IMR-90 (cell line): ENCODE results near the gene ACVR2B. TPM values are rescaled to one million over a fixed set of nuclear protein-coding genes. Genes with fewer than 3 reads are reported as not detected.

Experiments used
- ATAC-seq: fragments of 200-7000 bp; cut with Tn5 transposase; 2 replicates; pipeline ENCODE4 v1.9.1; 2020; ENCODE audit warnings: low read depth, mild to moderate bottlenecking, moderate library complexity
- BruUV-seq: library from RNA; stranded (reverse); fragments of 400-500 nt; replicated peaks from 2 replicates; lab custom pipeline; 2021; lab: Mats Ljungman, UMichigan
- CTCF ChIA-PET: fragments of 300-600 bp; formaldehyde crosslinking; extraction: SDS; loops from one replicate; lab custom pipeline; 2021; ENCODE audit warnings: antibody characterized with exemption; lab: Yijun Ruan, JAX
- POLR2A ChIA-PET: fragments of 300-600 bp; sonication (Branson Sonifier 250); formaldehyde crosslinking; loops from one replicate; lab custom pipeline; 2022; ENCODE audit warnings: antibody characterized with exemption; ENCODE audit not compliant: unreplicated experiment; lab: Charles Lee
- DNase-seq: peaks from one replicate; pipeline ENCODE4 v3.0.0; 2013
- H2AFZ ChIP-seq: replicated peaks from 2 replicates; pipeline ENCODE3; 2013; ENCODE audit warnings: low read length, mild to moderate bottlenecking; ENCODE audit not compliant: poor library complexity
- H2AK5ac ChIP-seq: 2 replicates; pipeline ENCODE4 v1.6.1; 2013; ENCODE audit warnings: low read depth, low read length, inconsistent platforms
- H2AK9ac ChIP-seq: replicated peaks from 2 replicates; pipeline ENCODE3; 2013; ENCODE audit warnings: mild to moderate bottlenecking, low read depth, low read length, moderate library complexity; ENCODE audit not compliant: poor library complexity
- H2BK120ac ChIP-seq: 2 replicates; pipeline ENCODE4 v1.6.1; 2013; ENCODE audit warnings: low read depth, low read length, inconsistent platforms
- H2BK15ac ChIP-seq: 3 replicates; pipeline ENCODE4 v1.6.1; 2013; ENCODE audit warnings: low read depth, low read length, inconsistent platforms
- H2BK20ac ChIP-seq: 2 replicates; pipeline ENCODE4 v1.6.1; 2013; ENCODE audit warnings: low read depth, mild to moderate bottlenecking, inconsistent platforms, low read length, moderate library complexity
- H2BK5ac ChIP-seq: 2 replicates; pipeline ENCODE4 v1.6.1; 2013; ENCODE audit warnings: mild to moderate bottlenecking, low read depth, low read length, inconsistent platforms; ENCODE audit not compliant: poor library complexity, severe bottlenecking
- H3K14ac ChIP-seq: replicated peaks from 2 replicates; pipeline ENCODE4 v1.6.1; 2013; ENCODE audit warnings: low read depth, low read length, inconsistent platforms
- H3K18ac ChIP-seq: 2 replicates; pipeline ENCODE4 v1.6.1; 2013; ENCODE audit warnings: low read depth, low read length, control low read depth
- H3K23ac ChIP-seq: 2 replicates; pipeline ENCODE4 v1.6.1; 2013; ENCODE audit warnings: low read depth, low read length, inconsistent platforms
- H3K27ac ChIP-seq: 2 replicates; pipeline ENCODE4 v1.5.1; 2013; ENCODE audit warnings: mild to moderate bottlenecking, control low read depth, low read length; ENCODE audit not compliant: insufficient read depth
- H3K27me3 ChIP-seq: 2 replicates; pipeline ENCODE4 v1.6.1; 2013; ENCODE audit warnings: low read length; ENCODE audit not compliant: control insufficient read depth, insufficient read depth
- H3K36me3 ChIP-seq: 2 replicates; pipeline ENCODE4 v1.6.1; 2013; ENCODE audit warnings: low read length, mixed read lengths; ENCODE audit not compliant: control insufficient read depth, insufficient read depth
- H3K4ac ChIP-seq: 2 replicates; pipeline ENCODE4 v1.6.1; 2013; ENCODE audit warnings: low read depth, low read length, inconsistent platforms
- H3K4me1 ChIP-seq: 2 replicates; pipeline ENCODE4 v1.6.1; 2013; ENCODE audit warnings: low read length, mixed read lengths; ENCODE audit not compliant: control insufficient read depth, insufficient read depth
- H3K4me2 ChIP-seq: 2 replicates; pipeline ENCODE4 v1.6.1; 2013; ENCODE audit warnings: low read depth, mild to moderate bottlenecking, control low read depth, low read length, moderate library complexity
- H3K4me3 ChIP-seq: 2 replicates; pipeline ENCODE4 v1.5.1; 2013; ENCODE audit warnings: low read depth, mild to moderate bottlenecking, control low read depth, low read length, moderate library complexity; ENCODE audit not compliant: insufficient read depth
- H3K56ac ChIP-seq: 2 replicates; pipeline ENCODE4 v1.6.1; 2013; ENCODE audit warnings: low read length, inconsistent platforms; ENCODE audit not compliant: insufficient read depth; ENCODE audit errors: extremely low read depth
- H3K79me1 ChIP-seq, 2 experiments: 2 replicates each; pipeline ENCODE4 v1.6.1; 2013; ENCODE audit warnings: low read length in 2 of 2, inconsistent platforms in 1 of 2, low read depth in 1 of 2
- H3K9ac ChIP-seq: 2 replicates; pipeline ENCODE4 v1.6.1; 2013; ENCODE audit warnings: low read depth, low read length, control low read depth
- H3K9me1 ChIP-seq: 2 replicates; pipeline ENCODE4 v1.6.1; 2013; ENCODE audit warnings: low read length, inconsistent platforms; ENCODE audit not compliant: insufficient read depth
- H3K9me3 ChIP-seq: 2 replicates; pipeline ENCODE4 v1.6.1; 2013; ENCODE audit warnings: low read length; ENCODE audit not compliant: control insufficient read depth, insufficient read depth
- H4K20me1 ChIP-seq: 2 replicates; pipeline ENCODE4 v1.6.1; 2013; ENCODE audit warnings: low read length, inconsistent platforms; ENCODE audit not compliant: insufficient read depth
- H4K5ac ChIP-seq: 2 replicates; pipeline ENCODE4 v1.6.1; 2013; ENCODE audit warnings: mild to moderate bottlenecking, low read depth, low read length, control low read depth
- H4K8ac ChIP-seq, 2 experiments: 2 replicates each; pipeline ENCODE4 v1.6.1; 2013; ENCODE audit warnings: low read depth in 2 of 2, low read length in 2 of 2, control low read depth in 1 of 2, inconsistent platforms in 1 of 2
- H4K91ac ChIP-seq: 2 replicates; pipeline ENCODE4 v1.6.1; 2013; ENCODE audit warnings: low read depth, low read length, inconsistent platforms; ENCODE audit not compliant: insufficient read depth
- BHLHE40 ChIP-seq: fragments of 150-350 bp; IDR thresholded peaks from 2 replicates; pipeline ENCODE4 v1.6.1; 2016; ENCODE audit warnings: mild to moderate bottlenecking, low read depth, low read length
- CEBPB ChIP-seq: IDR thresholded peaks from 2 replicates; pipeline ENCODE4 v1.6.1; 2012; ENCODE audit warnings: low read depth, low read length, improper control_type of control experiment
- CHD1 ChIP-seq: IDR thresholded peaks from 2 replicates; pipeline ENCODE4 v1.6.1; 2012; ENCODE audit warnings: low read depth, low read length, improper control_type of control experiment
- CTCF ChIP-seq: conservative IDR thresholded peaks from 2 replicates; pipeline ENCODE4 v1.5.1; 2012; ENCODE audit warnings: mild to moderate bottlenecking, low read depth, low read length, improper control_type of control experiment
- ELK1 ChIP-seq: fragments of 150-350 bp; IDR thresholded peaks from 2 replicates; pipeline ENCODE4 v1.6.1; 2016; ENCODE audit warnings: low read depth, mild to moderate bottlenecking, low read length, moderate library complexity, borderline replicate concordance
- FOS ChIP-seq: fragments of 150-350 bp; IDR thresholded peaks from 2 replicates; pipeline ENCODE4 v1.6.1; 2016; ENCODE audit warnings: low read depth, low read length
- MAFK ChIP-seq: IDR thresholded peaks from 2 replicates; pipeline ENCODE4 v1.6.1; 2012; ENCODE audit warnings: low read depth, low read length, improper control_type of control experiment
- MAZ ChIP-seq: IDR thresholded peaks from 2 replicates; pipeline ENCODE4 v1.6.1; 2012; ENCODE audit warnings: low read depth, mild to moderate bottlenecking, low read length, improper control_type of control experiment, moderate library complexity, borderline replicate concordance
- MXI1 ChIP-seq: IDR thresholded peaks from 2 replicates; pipeline ENCODE4 v1.6.1; 2012; ENCODE audit warnings: low read depth, mild to moderate bottlenecking, low read length, moderate library complexity, borderline replicate concordance
- NFE2L2 ChIP-seq: fragments of 150-350 bp; IDR thresholded peaks from 2 replicates; pipeline ENCODE4 v1.6.1; 2016; ENCODE audit warnings: low read depth, mild to moderate bottlenecking, low read length
- POLR2A ChIP-seq: IDR thresholded peaks from 2 replicates; pipeline ENCODE4 v1.6.1; 2012; ENCODE audit warnings: mild to moderate bottlenecking, low read depth, low read length
- RAD21 ChIP-seq: IDR thresholded peaks from 2 replicates; pipeline ENCODE4 v1.6.1; 2012; ENCODE audit warnings: low read length, improper control_type of control experiment
- RCOR1 ChIP-seq: IDR thresholded peaks from 2 replicates; pipeline ENCODE4 v1.6.1; 2012; ENCODE audit warnings: mild to moderate bottlenecking, low read length, improper control_type of control experiment; ENCODE audit not compliant: insufficient replicate concordance
- RFX5 ChIP-seq: IDR thresholded peaks from 2 replicates; pipeline ENCODE4 v1.8.0; 2012; ENCODE audit warnings: low read depth, mild to moderate bottlenecking, low read length, moderate library complexity
- SMC3 ChIP-seq: fragments of 150-350 bp; IDR thresholded peaks from 2 replicates; pipeline ENCODE4 v1.6.1; 2016; ENCODE audit warnings: low read depth, mild to moderate bottlenecking, antibody characterized with exemption, low read length, moderate library complexity
- USF2 ChIP-seq: fragments of 150-350 bp; IDR thresholded peaks from 2 replicates; pipeline ENCODE4 v1.6.1; 2017; ENCODE audit warnings: mild to moderate bottlenecking, antibody characterized with exemption, low read length, low read depth
- WGBS, 2 experiments: methylation state at CpG; one replicate each; pipeline versions ENCODE4 v1.1.5 to v1.1.7; 2013; ENCODE audit warnings: missing lambda C conversion rate in 2 of 2; ENCODE audit not compliant: insufficient read length in 1 of 2; ENCODE audit errors: extremely low coverage in 2 of 2; 5-methylcytosine and 5-hydroxymethylcytosine counted together
- dilution Hi-C: fragments of 300-500 bp; cut with HindIII; formaldehyde crosslinking; loops from one replicate; pipeline ENCODE4 v1.14.3; 2018; ENCODE audit warnings: low sequenced_read_pairs; ENCODE audit not compliant: unreplicated experiment
- in situ Hi-C: fragments of 300-500 bp; cut with MboI; formaldehyde crosslinking; loops from 3 replicates; pipeline ENCODE4 v1.14.3; 2019; ENCODE audit warnings: low sequenced_read_pairs, inconsistent platforms, mixed read lengths
- intact Hi-C: fragments of 100-400 bp; cut with micrococcal nuclease; formaldehyde crosslinking; loops from 2 replicates; pipeline ENCODE4 v1.10.0; 2022
- polyA plus RNA-seq, 3 experiments: library from polyadenylated mRNA; depleted of rRNA; stranded (reverse); fragments of >200 nt; gene quantifications; 2 replicates each; pipeline ENCODE4 v1.2.3, GENCODE V29; 2012; ENCODE audit warnings: low replicate concordance in 1 of 3
- total RNA-seq: library from RNA; depleted of rRNA; stranded (reverse); fragments of >200 nt; gene quantifications from 2 replicates; pipeline ENCODE4 v1.2.3, GENCODE V29; 2012

Gene ACVR2B
- total and polyA plus RNA-seq, 2 of the 4 experiments (the other 2 are of a cell fraction), result 0.60 to 1.3 TPM

DNA sequence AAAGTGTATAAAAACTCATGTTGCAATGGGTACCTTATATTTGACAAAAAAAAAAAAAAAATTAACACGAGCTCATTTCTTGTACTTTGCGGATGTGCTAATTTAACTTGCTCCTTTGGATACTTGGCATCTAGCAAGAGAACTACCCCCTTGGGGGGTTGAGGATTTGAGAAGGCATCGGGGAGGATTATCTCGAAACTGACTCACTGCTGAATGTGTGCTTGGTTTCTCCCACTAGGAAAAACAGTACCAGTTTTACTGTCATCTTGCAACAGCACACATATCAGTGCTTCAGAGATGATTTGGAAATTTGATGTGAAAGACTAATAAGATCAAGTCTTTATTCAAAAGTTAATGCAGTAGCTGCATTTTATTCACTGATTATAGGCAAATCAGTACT is 43.3 kb downstream of the ACVR2B start:
- TF ChIP-seq RCOR1 (no peak), MAZ (no peak), RFX5 (no peak), USF2 (no peak), BHLHE40 (no peak), MAFK (no peak), ELK1 (no peak), CHD1 (no peak), CTCF (no peak), MXI1 (no peak), FOS (no peak), RAD21 (no peak), NFE2L2 (no peak), POLR2A (no peak), SMC3 (no peak), CEBPB (no peak)
- H4K5ac ChIP-seq, result no peak overlapping the region
- no peak overlapping the region for H2BK20ac ChIP-seq
- H3K27me3 ChIP-seq, result no peaks in the 10 kb centered on the region
- peak overlapping the region; percentile 88 for H3K4me2 ChIP-seq
- no peak overlapping the region for H2AK9ac ChIP-seq
- dilution Hi-C loops (loop anchor here (25.0 kb wide), 1 partner anchor 135 kb away; no protein-coding TSS in a partner anchor), intact Hi-C loops (loop anchor here (10.0 kb wide), 1 partner anchor 508 kb away; no protein-coding TSS in a partner anchor), in situ Hi-C loops (no loop called here)
- no peak overlapping the region for H4K91ac ChIP-seq
- WGBS, 2 experiments, result no CpG with 5 or more reads among the region's 4 CpGs
- peaks cover 8% of the 10 kb centered on the region for H3K36me3 ChIP-seq
- H2AK5ac ChIP-seq, result no peak overlapping the region
- POLR2A ChIA-PET, result interaction anchor here (0.6 kb wide), 1 partner anchor 9 kb away, joined by 14 read pairs; no protein-coding TSS in a partner anchor
- no peaks in the 10 kb centered on the region for H4K20me1 ChIP-seq
- H3K4me1 ChIP-seq, result peaks cover 11% of the 10 kb centered on the region
- DNase-seq (peak; percentile 40), ATAC-seq (no peak)
- no peak overlapping the region for H3K18ac ChIP-seq
- no peak overlapping the region for H2BK5ac ChIP-seq
- no peak overlapping the region; a peak in 1 of 4 replicates for H4K8ac ChIP-seq
- BruUV-seq, result no TSS peak
- no peaks in the 10 kb centered on the region for H3K9me3 ChIP-seq
- no peak overlapping the region for H2BK120ac ChIP-seq
- H3K14ac ChIP-seq, result no peak overlapping the region
- H3K4ac ChIP-seq, result no peak overlapping the region
- H2BK15ac ChIP-seq, result no peak overlapping the region
- no peak overlapping the region for H2AFZ ChIP-seq
- H3K23ac ChIP-seq, result no peak overlapping the region
- CTCF ChIA-PET, result interaction anchor here (0.6 to 2.1 kb wide), 13 partner anchors 14 to 689 kb away, joined by 3 to 10 read pairs (median 4); no protein-coding TSS in a partner anchor
- H3K9me1 ChIP-seq, result 0 out of 2 replicates have a peak, but pooled peaks cover 5% of the 10 kb centered on the region
- H3K4me3 ChIP-seq, result peak overlapping the region; percentile 91; the same call in 1 of the 2 replicates
- peak overlapping the region; percentile 50; the same call in 1 of the 2 replicates for H3K56ac ChIP-seq
- H3K27ac ChIP-seq, result no peak overlapping the region
- H3K79me1 ChIP-seq, result peaks cover 13 to 28% of the 10 kb centered on the region in 2 experiments; a peak in 3 of 4 replicates
- H3K9ac ChIP-seq, result peak overlapping the region; percentile 82
